GM18519 (cell line): ENCODE measurements around the gene VTI1A.

Source experiments
- ATAC-seq: cut with Tn5 transposase; IDR thresholded peaks from one replicate; pipeline ENCODE4 v1.9.1; 2021; ENCODE audit warnings: mild to moderate bottlenecking, moderate library complexity; ENCODE audit not compliant: unreplicated experiment, low FRiP score

VTI1A gene

DNA sequence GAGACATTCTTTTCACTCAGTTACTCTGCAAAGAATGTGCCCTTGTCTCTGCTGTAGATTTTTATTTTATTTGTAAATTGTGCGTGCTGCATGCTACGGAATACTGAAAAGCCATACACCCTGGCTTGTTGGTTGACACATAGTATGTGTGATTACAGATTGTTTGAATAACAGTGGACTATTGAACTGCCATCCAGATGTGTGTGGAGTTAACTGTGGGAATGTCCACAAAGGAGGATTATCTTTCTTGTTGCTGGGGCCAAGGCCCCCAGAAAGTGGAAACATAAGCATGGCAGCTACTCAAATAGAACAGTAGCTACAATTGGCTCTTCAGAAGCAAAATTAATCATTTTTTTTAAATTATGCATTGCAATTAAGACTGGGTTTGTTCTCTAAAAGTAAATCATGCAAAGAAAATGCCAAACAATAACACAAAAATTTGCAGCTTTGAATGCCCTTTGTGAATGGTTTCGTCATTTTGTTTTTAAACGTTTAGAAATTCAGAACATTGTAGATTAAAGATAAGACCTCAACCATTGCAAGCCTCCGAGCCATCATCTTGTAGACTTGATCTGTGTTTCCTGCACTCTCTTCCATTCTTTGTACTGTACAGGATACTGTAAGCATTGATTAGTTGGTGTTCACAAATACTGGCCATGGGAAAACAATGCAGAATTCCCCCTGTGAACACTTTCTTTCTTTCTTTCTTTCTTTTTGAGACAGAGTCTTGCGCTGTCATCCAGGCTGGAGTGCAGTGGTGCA lies 292.8 kb downstream of the VTI1A start:
- ATAC-seq, result no peak

GRCh38 chr10:112741830-112742402 lies 294.9 kb downstream of the VTI1A start:
- ATAC-seq, result no peak

DNA sequence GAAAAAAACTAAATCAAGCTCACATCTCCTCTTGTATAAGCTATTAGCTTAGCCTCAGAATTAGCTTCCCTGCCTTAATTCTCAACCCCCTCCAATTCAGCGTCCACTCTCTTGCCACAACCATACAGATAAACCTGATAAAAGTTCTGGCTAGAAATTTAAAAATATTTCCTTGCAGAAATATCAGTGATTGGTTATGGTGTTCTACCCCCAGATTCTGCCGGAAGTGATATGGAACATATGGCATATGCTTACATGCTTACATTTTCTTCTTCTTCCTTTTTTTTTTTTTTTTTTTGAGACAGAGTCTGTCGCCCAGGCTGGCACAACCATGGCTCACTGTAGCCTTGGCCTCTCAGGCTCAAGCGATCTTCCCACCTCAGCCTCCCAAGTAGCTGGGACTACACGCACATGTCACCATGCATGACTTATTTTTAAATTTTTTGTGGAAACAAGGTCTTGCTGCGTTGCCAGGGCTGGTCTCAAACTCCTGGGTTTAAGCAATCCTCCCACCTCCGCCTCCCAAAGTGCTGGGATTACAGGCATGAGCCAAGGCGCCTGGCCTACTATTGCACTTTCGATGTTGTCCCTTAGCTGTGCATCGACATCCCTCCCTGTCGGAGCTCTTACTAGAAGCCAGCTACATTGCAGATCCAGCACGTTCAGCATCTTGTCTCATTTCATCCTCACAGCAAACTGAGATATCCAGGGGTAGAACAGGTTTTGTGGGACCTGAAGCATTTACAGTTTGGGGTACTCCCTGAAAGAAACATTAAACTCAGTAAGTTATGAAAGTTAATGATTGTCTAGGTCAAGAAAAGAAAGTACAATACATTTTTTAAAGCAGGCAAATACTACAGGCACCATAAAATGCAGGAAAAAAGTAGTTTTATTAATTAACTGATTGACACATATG lies 297.4 kb downstream of the VTI1A start:
- no peak for ATAC-seq

DNA sequence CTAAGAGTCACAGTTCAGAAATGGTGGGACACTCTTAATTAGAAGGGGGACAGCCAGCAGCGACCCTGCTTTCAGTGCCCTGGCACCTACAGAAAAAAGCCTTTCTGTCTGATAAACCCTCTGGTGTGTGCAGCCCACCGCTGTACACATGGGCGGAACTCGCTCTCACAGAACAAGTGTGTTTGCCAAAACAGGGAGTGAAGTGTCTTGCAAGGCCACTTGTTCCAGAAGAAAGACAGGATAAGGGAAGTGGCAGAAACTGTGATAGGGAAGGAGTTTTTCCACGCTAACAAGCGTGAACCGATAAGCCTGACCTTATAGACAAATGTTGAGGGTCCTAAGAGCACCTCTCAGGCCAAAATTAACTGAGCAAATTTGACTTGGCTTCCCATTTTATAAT lies 299.3 kb downstream of the VTI1A start:
- no peak for ATAC-seq

DNA sequence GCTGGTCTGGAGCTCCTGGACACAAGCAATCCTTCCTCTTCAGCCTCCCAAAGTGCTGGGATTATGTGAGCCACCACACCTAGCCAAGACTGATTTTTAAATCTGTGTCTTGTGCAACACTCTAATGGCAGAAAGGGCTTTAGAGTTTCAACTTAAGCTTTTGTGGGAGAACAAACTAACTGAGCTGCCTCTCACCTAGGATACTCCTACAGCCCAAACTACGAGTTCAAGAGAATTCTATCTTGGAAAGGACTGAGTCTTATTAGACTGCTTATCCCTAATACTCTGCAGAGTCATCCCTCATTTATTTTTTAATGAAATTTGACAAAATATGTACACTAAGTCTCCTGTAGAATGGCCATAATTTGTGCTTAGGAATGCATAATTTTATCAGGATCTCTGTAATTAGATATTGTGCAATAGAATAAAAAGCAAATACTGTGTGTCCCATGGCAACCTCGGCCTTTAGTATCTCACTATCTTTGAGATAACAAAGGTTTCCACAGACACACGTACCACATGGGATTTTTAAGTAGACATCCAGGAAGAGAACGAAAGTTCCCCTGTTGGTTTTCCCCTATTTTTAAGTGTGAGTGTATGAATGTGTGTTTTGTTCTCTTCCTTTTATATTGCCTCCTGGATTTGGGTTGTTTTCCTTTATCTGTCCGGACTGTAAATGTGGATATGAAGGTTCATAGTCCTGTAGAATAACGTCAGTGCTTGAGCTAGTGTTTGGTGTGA lies 303.6 kb downstream of the VTI1A start:
- ATAC-seq, result no peak

DNA sequence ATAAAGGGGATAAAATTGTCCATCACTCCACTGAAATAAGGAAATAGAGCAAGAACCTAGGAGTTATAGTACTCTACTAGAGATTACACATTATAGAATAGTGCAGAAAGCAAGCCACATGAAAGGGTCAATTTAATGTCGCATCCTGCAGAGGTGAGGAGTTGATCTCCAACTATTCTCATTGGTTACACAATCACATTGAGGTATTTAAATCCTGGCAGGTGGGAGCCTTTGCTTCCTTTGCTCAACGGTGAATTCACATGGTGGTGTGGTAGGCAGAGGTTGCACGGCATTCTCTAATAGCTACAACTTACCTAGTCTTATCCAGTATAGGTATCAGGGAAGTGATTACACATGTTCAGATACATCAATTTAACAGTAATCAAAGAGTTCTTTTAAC lies 304.6 kb downstream of the VTI1A start:
- ATAC-seq, result no peak

- ATAC-seq, result no peak
Measured at GRCh38 chr10:112752288-112752687, 305.3 kb downstream of the VTI1A start.

DNA sequence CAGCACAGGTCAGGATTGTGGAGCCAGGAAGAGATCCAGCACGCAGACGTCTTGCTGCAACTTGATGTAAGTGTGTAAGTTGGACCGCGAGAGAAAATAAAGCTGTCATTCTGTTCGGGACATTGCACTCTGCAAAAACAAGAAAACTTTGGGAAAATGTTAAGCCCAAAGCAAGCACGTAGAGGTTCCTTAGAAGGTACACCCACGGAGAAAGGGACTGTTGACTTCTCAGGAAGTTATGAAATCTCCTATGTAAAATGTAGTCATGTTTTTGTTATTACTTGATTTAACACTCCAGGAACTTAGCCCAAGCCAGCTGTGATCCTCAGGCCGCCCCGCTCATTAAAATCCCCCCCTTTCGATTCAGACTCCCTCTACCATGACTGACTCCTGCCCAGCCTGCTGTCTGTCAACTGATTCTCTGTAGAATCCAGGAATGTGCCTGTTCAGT lies 307.0 kb downstream of the VTI1A start:
- no peak for ATAC-seq

- no peak for ATAC-seq
Measured at GRCh38 chr10:112755446-112756234, 308.6 kb downstream of the VTI1A start.

- ATAC-seq, result no peak
Measured at GRCh38 chr10:112756235-112756527, 309.2 kb downstream of the VTI1A start.

DNA sequence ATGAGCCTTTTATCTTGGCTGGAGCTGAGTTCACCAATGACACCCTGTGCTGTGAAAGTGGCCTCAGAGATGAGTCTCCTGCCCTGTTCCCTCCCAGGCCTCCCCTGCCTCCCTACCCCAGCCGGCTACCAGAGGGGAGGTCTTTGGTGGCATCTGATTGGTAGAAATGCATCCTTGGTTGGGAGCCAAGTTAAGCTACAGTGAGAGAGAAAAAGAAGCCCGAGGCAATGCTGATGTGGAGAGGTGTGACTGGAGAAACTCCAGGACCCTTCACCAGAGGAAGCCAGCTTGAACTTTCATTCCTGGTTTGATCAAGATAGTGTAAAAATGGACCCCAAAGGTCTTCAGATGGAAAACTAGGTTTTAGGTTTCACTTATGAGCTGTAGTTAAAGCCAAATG lies 311.9 kb downstream of the VTI1A start:
- no peak for ATAC-seq

GRCh38 chr10:112759496-112759895 lies 312.5 kb downstream of the VTI1A start:
- no peak for ATAC-seq

- ATAC-seq, result no peak
Measured at GRCh38 chr10:112761256-112761655, 314.2 kb downstream of the VTI1A start.

DNA sequence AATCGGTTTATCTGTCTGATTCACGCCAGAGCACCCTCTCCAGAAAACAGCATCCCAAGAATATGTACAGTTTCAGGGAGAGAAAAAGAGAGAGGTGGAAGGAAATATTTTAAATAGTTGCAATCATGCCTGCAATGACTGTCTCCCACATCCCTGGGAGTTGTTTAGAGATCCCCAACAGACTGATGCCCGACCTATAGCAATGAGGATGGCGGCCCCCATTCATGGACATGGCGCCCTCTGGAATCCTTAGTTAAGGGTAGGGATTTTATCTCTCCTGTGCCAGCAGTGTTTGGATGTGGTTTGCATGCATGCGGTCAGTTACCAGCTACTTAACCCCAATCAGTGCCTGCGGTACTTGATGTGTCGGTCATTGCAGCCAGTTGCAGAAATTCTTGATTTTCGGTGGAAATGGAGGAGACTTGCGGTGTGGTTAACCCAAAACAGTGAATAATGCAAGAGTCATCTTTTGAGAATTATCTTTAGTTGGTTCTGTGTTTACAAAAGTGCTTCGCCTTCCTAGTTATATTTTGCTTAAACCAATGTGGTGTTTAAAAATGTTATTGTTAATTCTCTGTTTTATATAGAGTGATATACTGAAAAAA lies 317.0 kb downstream of the VTI1A start:
- ATAC-seq, result no peak

DNA sequence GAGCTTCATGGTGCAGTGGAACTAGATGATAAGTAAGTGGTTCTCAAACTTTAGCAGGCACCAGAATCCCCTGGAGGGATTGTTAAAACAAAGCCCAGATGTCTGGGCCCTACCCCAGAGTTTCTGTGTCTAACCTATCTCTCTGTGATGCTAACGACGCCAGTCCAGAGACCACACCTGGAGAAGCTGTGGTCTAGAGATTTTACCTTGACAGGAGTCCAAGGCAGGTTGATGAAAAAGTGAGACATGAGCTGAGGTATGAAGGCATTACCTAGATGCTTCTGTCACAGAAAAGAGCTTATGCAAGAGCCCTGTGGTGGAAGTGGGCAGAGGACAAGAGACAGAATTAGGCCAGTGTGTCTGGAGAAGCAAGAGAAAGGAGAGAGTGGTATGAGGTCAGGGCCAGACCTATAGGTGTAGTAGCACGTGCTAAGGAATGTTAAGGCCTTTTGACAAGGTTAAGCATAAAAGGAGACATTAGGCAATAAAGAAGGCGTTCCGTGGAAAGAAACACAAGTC lies 318.8 kb downstream of the VTI1A start:
- ATAC-seq, result no peak

- no peak for ATAC-seq
Measured at GRCh38 chr10:112766636-112767035, 319.6 kb downstream of the VTI1A start.

- no peak for ATAC-seq
Measured at GRCh38 chr10:112767156-112767555, 320.1 kb downstream of the VTI1A start.

DNA sequence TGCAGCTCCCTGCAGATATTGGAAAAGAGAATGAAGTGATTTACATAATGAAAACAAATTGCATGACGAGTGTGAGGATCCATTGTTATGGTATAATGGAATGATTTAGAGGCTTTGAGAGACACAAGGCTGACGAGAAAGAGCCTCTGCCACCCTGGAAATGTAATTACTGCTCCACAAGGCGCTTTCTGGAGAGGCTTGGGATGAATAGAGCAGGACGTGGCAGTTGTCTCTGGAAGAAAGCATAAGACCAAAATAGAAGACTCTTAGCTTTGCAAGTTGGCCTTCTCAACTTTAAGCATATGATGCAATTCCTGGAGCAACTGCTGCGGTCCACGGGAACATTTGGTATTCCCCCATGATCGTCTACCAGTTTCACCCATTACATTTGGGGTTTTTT lies 321.1 kb downstream of the VTI1A start:
- no peak for ATAC-seq

DNA sequence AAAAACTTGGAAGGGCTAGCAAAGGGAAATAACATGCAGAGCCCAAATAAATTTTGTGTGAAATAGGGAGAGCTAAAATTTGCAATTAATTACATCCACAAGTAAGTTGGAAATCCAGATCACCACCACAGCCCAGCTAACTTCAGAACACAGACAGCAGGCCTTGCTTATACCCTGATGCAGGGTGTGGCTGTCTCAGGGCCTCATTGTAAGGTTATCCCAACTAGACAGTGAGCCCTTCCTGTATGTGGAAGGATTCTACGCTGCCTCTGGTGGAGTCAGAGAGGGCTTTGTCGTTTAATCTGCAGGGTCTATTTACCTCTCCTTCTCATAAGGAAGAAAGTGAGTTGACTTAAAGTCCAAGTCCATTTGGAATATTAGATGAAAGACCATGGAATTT lies 322.1 kb downstream of the VTI1A start:
- ATAC-seq, result no peak
